BJ (cell line): ENCODE measurements around the gene FLII. TPM values are rescaled to one million over a fixed set of nuclear protein-coding genes. Genes with fewer than 3 reads are reported as not detected.

Experiments
- CTCF ChIA-PET: fragments of 350-600 bp; formaldehyde crosslinking; extraction: SDS; loops from one replicate; lab custom pipeline; 2021; ENCODE audit warnings: antibody characterized with exemption, inconsistent platforms; lab: Yijun Ruan, JAX
- POLR2A ChIA-PET: fragments of 300-600 bp; sonication (Branson Sonifier 250); formaldehyde crosslinking; extraction: SDS; loops from one replicate; lab custom pipeline; 2021; ENCODE audit warnings: antibody characterized with exemption; lab: Charles Lee
- DNase-seq: peaks from one replicate; pipeline ENCODE4 v3.0.0-alpha.2; 2011; ENCODE audit warnings: low read depth
- H3K27me3 ChIP-seq: 2 replicates; pipeline ENCODE4 v1.6.0; 2011; ENCODE audit warnings: low read length; ENCODE audit not compliant: control insufficient read depth, insufficient read depth
- H3K36me3 ChIP-seq: 2 replicates; pipeline ENCODE4 v1.5.1; 2011; ENCODE audit warnings: low read length; ENCODE audit not compliant: control insufficient read depth, insufficient read depth
- H3K4me3 ChIP-seq: 2 replicates; pipeline ENCODE4 v1.5.1; 2011; ENCODE audit warnings: low read depth, mild to moderate bottlenecking, control low read depth, low read length
- polyA plus RNA-seq: library from polyadenylated mRNA; depleted of rRNA; stranded (reverse); fragments of >200 nt; gene quantifications from 2 replicates; pipeline ENCODE4 v1.2.3, GENCODE V29; 2011
- TF ChIP-seq, protein P1 (sequence below): IDR thresholded peaks from 2 replicates; pipeline ENCODE4 v1.5.1; 2011; ENCODE audit warnings: low read depth, mild to moderate bottlenecking, control low read depth, inconsistent platforms, low read length, moderate library complexity; ENCODE audit not compliant: insufficient read depth

The FLII gene
- polyA plus RNA-seq, 1 experiment, result 425 TPM

DNA sequence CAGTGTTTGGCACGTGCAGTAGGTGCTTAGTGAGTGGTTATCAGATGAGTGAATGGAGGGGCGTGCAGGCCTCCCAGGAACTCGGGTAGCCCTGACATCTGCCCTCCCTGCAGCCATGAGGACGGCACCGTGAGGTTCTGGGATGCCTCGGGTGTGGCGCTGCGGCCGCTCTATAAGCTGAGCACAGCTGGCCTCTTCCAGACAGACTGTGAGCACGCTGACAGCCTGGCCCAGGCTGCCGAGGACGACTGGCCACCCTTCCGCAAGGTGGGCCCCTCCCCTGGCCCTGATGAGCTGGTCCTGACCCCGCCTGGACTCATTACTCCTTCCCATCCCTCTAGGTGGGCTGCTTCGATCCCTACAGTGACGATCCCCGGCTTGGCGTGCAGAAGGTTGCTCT is 22.0 kb downstream of the FLII start:
- TF ChIP-seq, protein P1, sequence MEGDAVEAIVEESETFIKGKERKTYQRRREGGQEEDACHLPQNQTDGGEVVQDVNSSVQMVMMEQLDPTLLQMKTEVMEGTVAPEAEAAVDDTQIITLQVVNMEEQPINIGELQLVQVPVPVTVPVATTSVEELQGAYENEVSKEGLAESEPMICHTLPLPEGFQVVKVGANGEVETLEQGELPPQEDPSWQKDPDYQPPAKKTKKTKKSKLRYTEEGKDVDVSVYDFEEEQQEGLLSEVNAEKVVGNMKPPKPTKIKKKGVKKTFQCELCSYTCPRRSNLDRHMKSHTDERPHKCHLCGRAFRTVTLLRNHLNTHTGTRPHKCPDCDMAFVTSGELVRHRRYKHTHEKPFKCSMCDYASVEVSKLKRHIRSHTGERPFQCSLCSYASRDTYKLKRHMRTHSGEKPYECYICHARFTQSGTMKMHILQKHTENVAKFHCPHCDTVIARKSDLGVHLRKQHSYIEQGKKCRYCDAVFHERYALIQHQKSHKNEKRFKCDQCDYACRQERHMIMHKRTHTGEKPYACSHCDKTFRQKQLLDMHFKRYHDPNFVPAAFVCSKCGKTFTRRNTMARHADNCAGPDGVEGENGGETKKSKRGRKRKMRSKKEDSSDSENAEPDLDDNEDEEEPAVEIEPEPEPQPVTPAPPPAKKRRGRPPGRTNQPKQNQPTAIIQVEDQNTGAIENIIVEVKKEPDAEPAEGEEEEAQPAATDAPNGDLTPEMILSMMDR, result no peak
- ChIA-PET POLR2A (no interaction called here), CTCF (interaction anchor here (1.0 kb wide), 1 partner anchor 12 kb away, joined by 4 read pairs; no protein-coding TSS in a partner anchor)
- no peak overlapping the region for H3K4me3 ChIP-seq
- H3K27me3 ChIP-seq, result no peaks in the 10 kb centered on the region
- no peak for DNase-seq
- peaks cover 40% of the 10 kb centered on the region for H3K36me3 ChIP-seq

DNA sequence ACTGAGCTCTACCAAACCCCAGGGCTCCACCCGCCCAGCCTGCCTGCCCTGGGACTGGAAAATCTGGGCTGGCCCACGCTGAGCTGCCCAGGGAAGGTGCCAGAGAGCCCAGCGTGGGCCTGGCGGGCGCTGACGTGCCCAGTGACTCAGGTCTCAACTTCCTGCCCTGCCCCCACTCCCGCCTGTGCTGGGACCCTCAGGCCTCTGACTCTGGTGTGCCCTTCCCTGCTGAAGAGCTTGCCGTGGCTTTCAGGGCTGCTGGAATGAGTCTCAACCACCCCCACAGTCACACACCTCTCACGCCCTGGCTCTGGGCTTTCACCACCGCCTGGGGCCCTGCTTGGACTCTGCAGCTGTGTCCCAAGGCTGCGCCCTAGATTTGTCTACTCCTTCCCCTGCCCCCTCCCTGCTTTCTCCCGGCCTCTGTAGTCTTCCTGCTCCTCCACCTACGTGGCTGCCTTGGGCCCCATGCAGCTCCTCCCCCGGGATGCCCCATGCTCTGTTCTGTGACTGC is 22.7 kb downstream of the FLII start:
- ChIA-PET CTCF (interaction anchor here (1.0 to 1.1 kb wide), 2 partner anchors 13 to 32 kb away, joined by 3 to 4 read pairs; no protein-coding TSS in a partner anchor), POLR2A (no interaction called here)
- TF ChIP-seq, protein P1, result no peak
- peaks cover 35% of the 10 kb centered on the region for H3K36me3 ChIP-seq
- H3K4me3 ChIP-seq, result no peak overlapping the region
- DNase-seq, result no peak
- no peaks in the 10 kb centered on the region for H3K27me3 ChIP-seq

DNA sequence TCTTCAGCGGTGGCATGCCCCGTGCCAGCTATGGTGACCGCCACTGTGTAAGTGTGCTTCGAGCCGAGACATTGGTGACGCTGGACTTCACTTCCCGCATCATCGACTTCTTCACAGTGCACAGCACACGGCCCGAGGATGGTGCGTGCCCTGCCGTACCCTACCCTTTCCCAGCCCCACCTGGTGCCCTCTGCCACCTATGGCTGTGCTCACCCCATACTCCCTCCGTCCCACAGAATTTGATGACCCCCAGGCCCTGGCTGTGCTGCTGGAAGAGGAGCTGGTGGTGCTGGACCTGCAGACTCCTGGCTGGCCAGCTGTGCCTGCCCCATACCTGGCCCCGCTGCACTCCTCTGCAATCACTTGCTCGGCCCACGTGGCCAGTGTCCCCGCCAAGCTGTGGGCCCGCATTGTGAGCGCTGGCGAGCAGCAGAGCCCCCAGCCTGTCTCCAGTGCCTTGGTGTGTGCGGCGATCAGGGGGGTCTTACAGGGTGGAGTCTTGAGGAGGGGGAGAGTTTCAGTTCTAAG is 23.6 kb downstream of the FLII start:
- POLR2A ChIA-PET, result no interaction called here
- no peak for DNase-seq
- CTCF ChIA-PET, result interaction anchor here (1.1 kb wide), 1 partner anchor 33 kb away, joined by 3 read pairs; no protein-coding TSS in a partner anchor

DNA sequence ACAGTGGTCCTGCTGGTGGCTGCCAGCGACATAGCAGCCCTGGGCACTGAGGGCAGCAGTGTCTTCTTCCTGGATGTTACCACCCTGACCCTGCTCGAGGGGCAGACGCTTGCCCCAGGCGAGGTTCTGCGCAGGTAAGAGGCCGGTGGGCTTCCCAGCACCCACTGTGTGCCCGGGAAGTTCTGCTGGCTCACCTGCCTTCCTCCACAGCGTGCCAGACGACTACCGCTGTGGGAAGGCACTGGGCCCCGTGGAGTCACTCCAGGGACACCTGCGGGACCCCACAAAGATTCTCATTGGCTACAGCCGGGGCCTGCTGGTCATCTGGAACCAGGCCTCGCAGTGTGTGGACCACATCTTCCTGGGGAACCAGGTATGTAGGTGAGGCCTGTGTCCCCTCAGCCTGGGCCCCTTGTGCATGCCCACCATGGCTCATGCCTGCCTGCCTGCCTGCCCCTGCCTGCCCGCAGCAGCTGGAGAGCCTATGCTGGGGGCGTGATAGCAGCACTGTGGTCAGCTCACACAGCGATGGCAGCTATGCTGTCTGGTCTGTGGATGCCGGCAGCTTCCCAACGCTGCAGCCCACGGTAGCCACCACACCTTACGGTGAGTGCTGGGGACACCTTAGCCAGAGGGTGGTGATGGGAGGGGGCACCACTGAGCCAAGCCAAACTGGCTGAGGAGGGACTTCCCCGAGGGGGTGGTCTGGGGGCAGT is 24.6 kb downstream of the FLII start:
- POLR2A ChIA-PET, result no interaction called here
- CTCF ChIA-PET, result interaction anchor here (4.3 kb wide), 1 partner anchor 14 kb away, joined by 20 read pairs; no protein-coding TSS in a partner anchor
- Histone ChIP-seq H3K27me3 (no peaks in the 10 kb centered on the region), H3K36me3 (peaks cover 28% of the 10 kb centered on the region), H3K4me3 (no peak overlapping the region)
- TF ChIP-seq, protein P1, result no peak
- DNase-seq, result no peak

More for the DNA sequence above, 23.6 kb downstream of the FLII start:
- H3K36me3 ChIP-seq, result peaks cover 29% of the 10 kb centered on the region
- TF ChIP-seq, protein P1, result no peak
- no peaks in the 10 kb centered on the region for H3K27me3 ChIP-seq
- H3K4me3 ChIP-seq, result no peak overlapping the region

DNA sequence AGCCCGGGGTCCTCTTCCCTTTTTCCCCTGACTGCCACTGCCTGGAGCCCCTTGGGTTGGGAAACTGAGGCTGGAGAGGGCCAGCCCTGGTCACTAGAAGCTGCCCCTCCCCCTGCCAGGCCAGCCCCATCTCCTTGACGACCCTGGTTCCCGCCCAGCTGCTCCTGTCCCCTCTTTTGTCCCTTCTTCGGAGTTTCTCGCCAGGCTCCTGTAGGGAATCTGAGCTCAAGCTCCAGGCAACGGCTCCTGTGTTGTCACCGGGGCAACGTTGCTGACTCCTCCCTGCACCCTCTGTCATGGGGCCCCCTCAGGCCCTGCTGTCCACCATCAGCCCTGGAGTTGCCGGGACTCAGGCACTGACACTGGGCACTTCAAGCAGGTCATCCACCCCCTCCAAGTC is 27.4 kb downstream of the FLII start:
- no peak for DNase-seq
- TF ChIP-seq, protein P1, result no peak
- Histone ChIP-seq H3K4me3 (no peak overlapping the region), H3K36me3 (peaks cover 13% of the 10 kb centered on the region), H3K27me3 (no peaks in the 10 kb centered on the region)
- POLR2A ChIA-PET, result no interaction called here
- CTCF ChIA-PET, result interaction anchor here (4.3 kb wide), 1 partner anchor 17 kb away, joined by 20 read pairs; no protein-coding TSS in a partner anchor
